HG02885 (cell line): ENCODE results near the gene PCBP4.

Source experiments
- ATAC-seq: cut with Tn5 transposase; IDR thresholded peaks from one replicate; pipeline ENCODE4 v1.9.1; 2021; ENCODE audit warnings: mild to moderate bottlenecking; ENCODE audit not compliant: unreplicated experiment, poor library complexity

The PCBP4 gene

DNA sequence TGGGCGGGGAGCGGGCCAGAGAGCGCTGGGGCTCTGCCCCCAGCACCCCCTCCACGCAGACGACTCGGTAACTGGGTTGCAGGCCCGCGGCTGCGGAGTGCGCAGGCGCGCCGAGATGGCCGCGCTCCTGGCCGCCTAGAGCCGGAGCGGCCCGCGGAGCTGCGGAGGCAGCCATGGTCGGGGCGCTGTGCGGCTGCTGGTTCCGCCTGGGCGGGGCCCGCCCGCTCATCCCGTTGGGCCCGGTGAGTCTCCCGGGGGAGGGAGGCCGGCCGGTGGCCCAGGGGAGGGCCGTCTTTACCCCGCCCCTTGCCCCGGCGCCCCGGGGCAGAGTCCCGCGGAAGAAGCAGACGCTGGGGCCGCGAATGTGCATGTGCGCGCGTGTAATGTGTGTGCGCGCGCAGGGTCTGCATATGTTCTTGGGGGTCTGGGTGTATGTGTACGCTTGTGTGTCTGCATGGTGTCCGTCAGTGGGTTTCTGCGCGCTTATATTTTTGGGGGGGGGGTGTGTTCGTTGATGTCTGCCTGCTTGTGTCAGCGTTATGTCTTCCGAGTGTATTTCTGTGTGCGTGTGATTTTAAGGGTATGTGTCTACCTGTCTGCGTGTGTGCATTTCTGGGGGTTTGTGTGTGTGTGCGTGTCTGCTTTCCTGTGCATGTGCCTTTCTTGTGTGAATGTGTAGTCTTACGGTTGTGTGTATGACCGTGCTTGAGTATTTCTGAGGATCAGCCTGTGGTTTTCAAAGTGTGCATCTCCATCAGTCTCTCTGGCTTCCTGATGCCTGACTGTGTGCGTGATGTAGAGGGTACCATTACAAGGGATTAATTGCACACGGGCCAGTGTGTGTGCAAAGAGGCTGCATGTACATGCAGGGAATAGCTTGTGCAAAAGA is 8.0 kb upstream of the PCBP4 start, which contains the start of gene ABHD14A:
TSS of gene ABHD14A (plus strand) at position 102 of the 889 bp plus-strand sequence. CDS start at position 174, 72 bp downstream.
- peak; percentile 58 for ATAC-seq

DNA sequence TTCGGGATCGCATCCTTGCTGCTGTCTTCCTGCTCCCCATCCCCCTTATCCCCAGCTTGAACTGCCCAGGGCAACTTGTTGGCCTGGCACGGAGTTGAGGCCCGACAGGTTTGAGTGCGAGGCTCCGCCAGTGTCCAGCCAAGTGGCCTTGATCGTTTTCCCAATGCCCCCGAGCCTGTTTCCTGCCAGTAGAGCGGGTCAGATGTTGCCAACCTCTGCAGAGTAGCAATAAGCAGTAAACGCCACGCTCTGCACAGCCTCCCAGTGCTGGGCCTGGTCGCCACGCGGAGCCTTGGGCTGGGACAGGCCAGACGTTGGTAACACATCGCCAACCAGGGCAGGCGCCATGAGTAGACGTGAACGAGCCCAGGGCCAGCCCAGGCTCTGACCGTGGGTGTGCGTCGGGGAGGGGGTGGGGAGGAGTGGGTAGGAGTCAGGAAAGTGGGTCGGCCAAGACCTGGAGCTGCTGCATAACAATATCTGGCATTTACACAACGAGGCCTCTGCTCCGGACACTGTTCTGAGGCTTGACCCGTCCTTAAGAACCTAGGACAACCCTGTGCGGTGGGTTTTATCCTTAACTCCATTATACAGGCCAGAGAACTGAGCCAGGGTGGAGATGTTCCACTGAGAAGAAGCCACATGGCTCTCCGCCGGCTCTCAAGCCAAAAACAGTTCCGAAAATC is 7.2 kb upstream of the PCBP4 start:
- peak; percentile 4 for ATAC-seq

DNA sequence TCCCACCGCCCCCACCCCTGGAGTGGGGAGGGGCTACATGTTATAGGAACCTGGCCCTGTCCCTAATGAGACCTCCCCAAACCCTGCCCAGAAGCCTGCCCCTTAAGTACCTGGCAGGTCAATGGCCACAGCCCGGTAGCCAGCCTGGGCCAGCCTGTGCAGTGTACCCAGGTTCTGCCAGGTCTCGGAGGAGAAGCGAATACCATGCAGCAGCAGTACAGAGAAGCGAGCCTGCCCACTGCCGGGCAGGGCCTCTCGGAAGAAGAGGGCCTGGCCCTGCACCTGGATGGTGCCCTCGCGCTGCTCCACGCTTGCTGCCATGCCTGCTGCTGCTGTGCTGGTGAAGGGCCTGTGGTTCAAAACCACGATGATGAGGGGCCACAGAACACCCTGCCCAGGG is 4.1 kb upstream of the PCBP4 start:
- no peak for ATAC-seq

DNA sequence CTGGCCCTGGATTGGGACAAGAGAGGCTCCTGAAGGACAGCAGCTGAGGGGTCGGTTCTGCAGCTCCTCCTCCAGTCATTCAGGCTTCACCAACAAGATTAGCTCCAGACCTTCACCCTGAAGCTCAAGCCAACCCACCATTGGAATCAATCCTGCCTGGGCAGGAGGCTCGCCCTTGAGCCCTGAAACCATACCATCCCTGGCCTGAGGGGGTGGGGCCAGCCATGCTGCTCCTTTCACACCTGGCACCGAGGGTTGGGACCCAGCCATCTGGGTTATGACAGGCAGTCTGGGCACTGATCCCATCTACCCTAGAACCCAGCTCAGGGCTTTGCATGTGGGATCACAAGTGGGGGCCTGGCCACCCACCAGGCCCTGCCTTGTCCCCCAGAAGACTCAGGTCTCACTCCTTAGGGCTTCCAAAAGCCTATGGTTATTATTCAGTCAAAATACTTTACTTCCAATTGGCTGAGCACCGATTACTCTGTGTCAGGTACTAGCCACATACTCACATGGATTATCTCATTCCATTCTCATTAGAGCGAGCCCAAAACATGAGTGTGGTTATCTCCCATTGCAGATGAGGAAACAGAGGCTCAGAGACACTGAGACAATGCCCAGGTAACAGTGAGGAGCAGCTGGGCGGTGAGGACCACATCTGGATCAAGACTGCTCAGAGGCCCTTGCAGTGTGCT is 3.5 kb upstream of the PCBP4 start:
- ATAC-seq: no peak

DNA sequence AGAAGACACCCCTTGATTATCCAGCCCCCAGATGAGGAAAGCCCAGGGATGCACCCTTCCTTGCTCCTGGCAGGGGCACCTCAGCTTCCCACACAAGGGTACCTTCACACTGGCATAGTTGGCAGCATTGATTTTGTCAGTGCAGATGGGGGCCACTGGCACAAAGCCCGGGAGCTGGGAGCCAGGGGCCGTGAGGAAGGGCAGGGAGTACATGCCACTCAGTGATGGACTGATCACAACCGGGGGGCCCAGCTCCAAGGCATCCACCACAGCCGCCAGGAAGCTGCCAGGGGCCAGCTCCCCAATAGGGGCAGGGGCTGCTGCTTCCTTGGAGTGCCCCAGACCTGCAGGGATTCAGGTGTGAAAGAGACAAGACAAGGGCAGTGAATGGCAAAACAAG is 2.6 kb upstream of the PCBP4 start:
- no peak for ATAC-seq

DNA sequence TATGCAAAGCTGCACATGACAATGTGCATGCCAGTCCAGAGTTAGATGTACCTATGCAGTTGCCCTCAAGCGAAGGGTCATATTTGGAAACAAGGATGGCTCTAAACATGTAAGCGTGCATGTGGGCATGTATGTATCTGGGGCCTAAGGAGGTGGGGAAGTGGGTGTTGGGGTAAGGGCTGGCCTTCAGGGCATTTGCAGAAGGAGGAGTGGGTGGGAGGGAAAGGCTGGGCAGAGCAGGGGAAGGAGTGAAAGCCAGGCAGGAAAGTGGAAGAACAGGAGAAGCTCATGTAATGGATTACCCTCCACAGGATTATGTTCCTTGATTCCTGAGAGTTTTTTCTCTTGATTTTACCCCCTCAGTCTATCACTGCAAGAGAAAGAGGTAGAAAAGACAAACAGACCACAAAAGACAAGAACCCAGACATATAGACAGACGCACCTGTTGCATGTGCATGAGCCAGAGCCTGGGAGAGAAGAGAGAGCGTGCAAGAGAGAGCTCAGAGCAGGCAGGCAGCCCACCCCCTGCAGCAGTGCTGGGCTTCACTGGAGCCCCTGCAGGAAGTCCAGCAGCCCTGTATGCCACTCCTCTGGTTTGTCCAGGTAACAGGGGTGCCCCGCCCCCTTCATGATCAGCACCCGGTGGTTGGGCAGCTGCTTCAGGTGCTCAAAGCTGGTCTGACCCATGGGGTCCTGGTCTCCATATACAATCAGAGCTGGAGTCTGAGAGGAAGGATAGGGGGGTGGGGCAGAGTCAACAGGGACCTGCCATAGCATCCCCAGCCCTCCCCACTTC is 1.8 kb upstream of the PCBP4 start:
- no peak for ATAC-seq

DNA sequence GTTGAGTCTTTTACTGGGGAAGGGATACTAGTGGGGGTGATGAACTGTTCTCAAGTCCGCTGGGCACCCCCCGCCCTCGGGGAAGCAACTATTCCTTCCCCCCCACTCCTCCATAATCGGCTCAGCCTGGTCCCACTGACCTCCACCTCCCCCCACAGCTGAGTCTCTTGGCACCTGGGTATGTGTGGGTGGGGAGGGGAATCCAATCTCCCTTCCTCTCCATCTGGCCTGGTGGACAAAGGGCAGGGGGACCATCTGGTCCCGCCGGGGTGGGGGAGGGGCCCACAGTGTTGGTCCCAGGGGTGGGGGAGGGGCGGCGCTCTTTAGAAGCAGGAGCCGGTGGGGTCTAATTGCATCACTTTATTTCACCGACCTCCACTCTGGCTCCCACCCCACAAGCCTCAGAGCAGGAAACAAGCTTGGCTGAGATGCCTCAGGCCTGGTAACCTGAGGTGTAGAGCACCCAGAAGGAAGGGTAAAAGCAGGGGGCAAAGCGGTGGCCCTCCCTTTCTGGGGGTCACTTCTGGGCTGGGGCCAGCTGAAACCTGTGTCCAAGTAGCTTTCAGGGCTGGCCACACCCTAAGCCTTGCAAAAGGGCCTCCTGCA is 1.0 kb upstream of the PCBP4 start:
- no peak for ATAC-seq

DNA sequence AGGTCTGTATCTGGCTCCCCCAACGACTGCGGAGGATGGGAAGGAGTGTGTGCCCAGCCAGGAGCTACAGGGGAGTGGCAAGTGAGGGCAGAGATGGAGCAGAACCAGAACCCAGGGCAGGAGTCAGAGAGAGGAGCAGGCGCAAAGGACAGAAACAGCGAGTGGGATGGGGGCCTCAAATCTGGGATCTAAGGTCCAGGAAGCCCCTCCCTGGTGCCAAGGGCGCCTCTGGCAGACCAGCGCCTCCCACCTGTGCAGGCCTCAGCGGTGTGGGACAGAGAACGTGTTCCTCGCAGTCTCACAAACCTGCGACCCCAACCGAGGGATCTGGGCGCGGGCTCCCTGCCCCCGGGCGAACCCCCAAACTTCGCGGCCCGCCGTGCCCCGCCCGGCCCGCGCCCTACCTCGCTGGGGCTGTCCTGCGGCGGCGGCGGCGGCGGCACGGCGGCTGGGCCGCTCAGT is 301 bp downstream of the PCBP4 start:
- no peak for ATAC-seq

DNA sequence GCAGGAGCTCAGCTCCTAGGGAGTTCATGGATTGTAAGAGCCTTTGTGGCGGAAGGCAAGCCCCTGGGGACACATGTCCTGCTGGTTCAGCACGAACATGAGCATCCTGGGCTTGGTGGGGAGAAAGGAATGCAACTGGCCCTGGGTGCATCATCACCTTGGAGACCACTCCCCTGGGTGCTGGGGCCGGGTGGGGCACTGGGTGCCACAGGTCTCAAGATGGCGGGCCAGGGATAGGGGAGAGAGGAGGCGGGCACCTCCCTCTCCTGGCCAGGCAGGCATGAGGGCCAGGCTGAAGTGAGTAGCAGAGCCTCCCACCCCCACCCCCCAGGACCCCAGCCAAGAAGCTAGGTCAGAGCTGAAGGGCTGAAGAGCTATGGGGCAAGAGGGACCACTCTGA is 768 bp downstream of the PCBP4 start:
- no peak for ATAC-seq

DNA sequence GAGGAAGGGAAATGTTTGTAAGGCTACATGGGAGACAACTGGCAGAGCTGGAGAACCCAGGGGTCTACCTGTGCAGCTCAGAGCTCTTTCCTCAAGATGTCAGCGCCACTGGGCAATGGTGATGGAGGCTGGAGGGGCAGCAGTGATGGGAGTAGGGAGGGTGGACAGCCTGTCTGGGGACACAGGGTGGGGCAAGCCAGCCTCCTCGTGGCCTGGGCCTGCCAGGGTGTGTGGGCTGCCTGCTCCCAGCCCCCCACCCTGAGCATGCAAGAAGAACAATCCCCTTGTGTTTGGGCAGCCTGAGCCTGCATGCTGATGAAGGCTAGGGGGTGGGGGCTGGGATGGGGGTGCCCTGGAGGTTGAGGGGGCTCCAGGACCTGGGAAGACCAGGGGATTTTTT is 1.2 kb downstream of the PCBP4 start:
- no peak for ATAC-seq

DNA sequence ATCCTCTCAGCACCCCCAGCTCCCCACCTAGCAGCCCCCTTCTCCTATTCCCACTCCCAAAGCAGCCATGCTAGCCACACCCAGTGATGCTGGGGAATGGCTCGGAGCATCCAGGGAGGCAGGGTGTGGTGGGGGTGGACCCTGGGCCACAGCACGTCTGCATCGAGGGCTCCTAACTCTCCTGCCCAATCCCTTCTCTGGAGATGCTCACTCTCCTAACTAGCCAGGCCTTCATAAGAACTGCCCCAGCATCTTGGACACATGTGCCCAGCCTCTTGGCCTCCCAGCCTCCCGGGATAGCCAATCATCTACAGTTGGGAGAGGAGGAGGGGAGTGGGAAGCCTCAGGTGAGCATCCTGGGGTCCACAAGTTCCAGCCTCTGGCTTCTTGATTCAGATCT is 2.7 kb downstream of the PCBP4 start:
- ATAC-seq: no peak

DNA sequence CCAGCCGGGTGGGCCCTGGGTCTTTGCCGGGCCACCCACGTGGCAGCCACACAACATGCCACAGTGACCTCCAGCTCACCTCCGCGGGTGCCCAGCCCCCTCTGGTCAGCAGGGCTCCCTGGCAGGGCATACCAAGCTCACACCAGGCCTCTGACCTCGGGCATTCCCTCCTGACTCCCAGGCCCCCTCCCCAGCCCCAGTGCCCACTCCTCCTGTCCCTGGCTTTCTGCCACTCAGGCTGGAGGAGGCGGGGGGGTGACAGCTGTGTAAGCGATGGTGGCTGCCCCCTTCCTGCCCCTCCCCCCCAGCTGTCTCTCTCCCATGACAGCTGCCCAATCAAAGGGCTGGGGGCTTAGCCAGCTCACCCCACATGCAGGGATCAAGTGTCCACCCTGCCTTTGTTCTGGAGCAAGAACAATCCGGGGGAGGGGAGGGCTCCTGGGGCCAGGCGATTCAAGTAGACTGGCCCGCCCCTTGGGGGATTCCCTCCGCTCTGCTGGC is 3.3 kb downstream of the PCBP4 start:
- ATAC-seq: no peak

DNA sequence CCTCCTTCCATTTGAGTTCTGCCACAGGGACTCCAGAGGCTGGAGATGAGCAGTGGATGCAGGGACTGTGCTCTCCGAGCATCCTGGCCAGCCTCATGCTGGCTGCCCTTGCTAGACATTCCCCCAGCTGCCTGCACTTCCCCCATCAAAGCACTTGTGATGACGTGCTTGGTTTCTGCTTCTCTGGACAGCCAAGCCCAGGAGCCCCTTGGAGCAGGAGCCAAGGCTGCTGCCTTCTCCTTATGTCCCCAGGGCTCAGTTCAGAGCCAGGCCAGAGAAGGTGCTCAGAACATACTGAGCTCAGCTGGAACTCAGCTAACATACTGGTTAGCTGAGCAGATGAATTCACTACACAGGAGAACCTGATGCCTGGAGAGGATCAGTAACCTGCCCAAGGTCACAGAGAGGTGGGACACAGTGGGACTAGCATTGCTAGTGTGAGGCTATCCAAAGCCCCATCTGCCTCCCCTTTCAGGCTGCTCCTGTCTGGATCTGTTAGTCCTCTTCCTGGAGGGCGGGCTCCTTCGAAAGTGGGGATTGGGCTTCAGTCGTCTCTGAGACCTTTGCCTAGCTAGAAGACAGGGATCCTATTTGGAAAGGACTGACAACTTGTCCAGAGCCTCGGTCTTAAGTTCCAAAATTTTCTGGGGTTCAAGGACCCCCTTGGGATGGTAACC is 4.3 kb downstream of the PCBP4 start:
- ATAC-seq: no peak

DNA sequence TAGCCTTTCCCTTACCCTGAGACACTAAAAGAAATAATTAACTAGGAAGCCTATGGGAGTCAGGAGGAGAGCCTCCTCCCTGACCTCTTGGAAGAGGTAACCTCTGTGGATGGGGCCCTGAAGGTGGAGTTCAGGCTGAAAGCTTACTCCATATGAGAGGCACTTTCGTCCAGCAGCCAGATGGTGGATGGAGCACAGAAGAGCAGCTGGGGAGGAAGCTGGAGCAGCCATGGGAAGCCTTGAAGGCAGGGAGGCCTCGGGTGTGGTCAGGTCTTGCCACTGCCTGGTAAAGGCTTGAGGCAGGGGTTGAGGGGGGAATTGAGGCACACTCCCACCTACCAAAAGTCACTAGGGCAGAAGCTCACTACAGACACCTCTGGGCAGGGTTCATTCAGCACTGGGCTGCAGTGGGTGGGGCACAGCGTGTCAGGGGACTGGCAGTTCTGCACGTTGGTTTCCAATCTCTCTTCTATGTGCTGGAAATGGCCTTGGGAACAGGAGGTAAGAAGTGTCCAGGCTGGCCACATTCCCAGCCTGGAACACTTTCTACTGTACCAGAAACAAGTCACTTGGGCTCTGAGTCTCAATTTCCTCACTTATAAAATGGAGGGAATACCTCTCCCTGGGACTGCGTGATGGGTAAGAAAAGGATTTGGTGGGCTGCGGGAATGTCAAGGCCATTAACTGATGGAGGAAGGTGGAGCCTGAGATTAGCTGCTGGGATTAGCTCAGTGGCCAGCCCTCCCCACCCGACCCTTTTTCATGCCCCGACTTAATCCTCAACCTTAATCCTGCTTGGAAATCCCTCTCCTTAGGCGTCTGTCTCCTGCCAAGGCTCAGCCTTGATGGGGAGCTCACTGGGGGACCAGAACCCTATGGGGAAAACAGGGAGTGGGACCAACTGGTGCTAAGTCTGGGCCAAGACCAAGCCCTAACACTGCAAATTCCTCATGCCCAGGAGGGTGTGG is 5.4 kb downstream of the PCBP4 start:
- ATAC-seq: no peak

DNA sequence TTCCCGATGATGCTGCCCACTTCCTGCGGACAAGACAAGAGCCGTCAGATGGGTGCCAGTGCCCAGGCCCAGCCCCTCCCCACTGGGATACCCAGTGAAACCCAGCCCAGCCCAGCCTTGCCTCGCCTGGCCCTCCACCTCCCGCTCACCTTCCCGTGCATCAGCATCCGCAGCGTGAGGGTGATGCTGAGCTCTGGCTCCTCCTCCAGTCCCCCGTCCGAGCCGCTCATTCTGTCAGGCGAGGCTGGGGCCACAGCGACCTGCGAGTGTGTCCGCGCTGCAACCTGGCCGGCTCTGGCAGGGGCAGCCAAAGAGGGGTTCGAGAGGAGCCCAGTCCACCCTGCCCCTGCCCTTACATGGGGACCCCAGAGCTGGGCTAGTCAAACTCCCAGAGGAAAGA is 6.2 kb downstream of the PCBP4 start:
- ATAC-seq: no peak

DNA sequence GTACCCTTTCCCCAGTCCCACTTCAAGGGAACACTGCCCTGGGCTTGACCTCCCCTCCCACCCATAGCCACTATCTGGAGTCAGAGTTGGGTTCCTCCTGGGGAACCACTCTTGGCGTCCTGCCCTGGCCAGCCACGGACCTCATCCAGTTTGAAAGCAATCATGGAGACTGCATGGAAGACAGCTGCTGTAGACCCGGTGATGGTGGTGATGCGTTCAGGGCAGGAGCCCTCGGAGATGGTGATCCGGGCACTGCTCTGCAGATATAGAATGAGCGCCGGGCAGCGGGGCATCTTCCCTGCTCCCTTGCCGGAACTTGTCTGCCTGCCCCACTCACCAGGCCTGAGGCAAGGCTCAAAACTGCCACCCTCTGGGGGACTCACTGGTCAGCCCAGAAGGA is 6.9 kb downstream of the PCBP4 start:
- ATAC-seq: no peak

DNA sequence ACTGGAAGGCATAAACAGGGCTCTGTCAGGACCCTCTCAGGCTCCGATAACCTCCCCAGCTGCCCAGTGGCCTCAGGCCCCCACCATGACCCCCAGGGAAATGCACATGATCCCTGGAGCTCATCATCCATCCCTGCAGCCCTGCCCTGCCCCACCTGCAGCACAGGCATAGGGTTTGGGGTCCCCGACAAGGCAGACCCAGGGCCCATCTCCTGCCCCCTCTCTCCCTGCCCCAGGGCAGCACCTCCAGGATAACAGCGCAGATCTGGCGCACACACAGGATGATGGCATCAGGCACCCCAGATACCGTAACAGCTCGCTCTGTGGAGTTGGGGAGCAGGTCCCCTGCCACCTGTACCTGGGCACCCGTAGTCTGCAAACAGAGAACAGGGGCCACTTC is 7.6 kb downstream of the PCBP4 start:
- ATAC-seq: no peak
